A549 (cell line): ENCODE data around the gene HPCAL1. TPM values are rescaled to one million over a fixed set of nuclear protein-coding genes. Genes with fewer than 3 reads are reported as not detected.

Source experiments
- ATAC-seq, 2 experiments: fragments of 200-7000 bp in 1 of 2; fragments of >200 bp in 1 of 2; cut with Nextera tagmentation in 1 of 2; cut with Tn5 transposase in 1 of 2; 3 replicates each; pipeline versions ENCODE4 v1.8.0 to v1.9.1; 2018 to 2020; ENCODE audit warnings: mild to moderate bottlenecking in 1 of 2, moderate library complexity in 1 of 2
- CTCF ChIA-PET: fragments of 300-600 bp; sonication (Branson Sonifier 250); formaldehyde crosslinking; extraction: SDS; loops from one replicate; lab custom pipeline; 2021; ENCODE audit warnings: antibody characterized with exemption, inconsistent platforms; lab: Yijun Ruan, JAX
- POLR2A ChIA-PET: fragments of 350-600 bp; formaldehyde crosslinking; extraction: SDS; loops from one replicate; lab custom pipeline; 2021; ENCODE audit warnings: antibody characterized with exemption, inconsistent platforms; lab: Yijun Ruan, JAX
- DNase-seq, 2 experiments: peaks; one replicate each; pipeline versions ENCODE4 v3.0.0 to v3.0.0-alpha.2; 2011 to 2016; ENCODE audit warnings: low read depth in 1 of 2, low spot score in 1 of 2
- FAIRE-seq: peaks from 2 replicates; lab custom pipeline; 2011; peaks lifted over from hg19 to GRCh38; lab: Jason Lieb, UNC
- H3K27ac ChIP-seq, 2 experiments: fragments of >200 bp; sonication (Bioruptor Twin); formaldehyde crosslinking; 3 replicates each; pipeline ENCODE4 v1.5.1; 2016 to 2017
- H3K4me1 ChIP-seq: fragments of >200 bp; sonication (Bioruptor Twin); formaldehyde crosslinking; 3 replicates; pipeline ENCODE4 v1.6.1; 2016
- H3K4me2 ChIP-seq: fragments of >200 bp; sonication (Bioruptor Twin); formaldehyde crosslinking; 3 replicates; pipeline ENCODE4 v1.6.1; 2016
- H3K4me3 ChIP-seq: fragments of >200 bp; sonication (Bioruptor Twin); formaldehyde crosslinking; 3 replicates; pipeline ENCODE4 v1.5.1; 2016
- H3K9me3 ChIP-seq: fragments of >200 bp; sonication (Bioruptor Twin); formaldehyde crosslinking; 3 replicates; pipeline ENCODE4 v1.6.1; 2016
- ATOH8 ChIP-seq: fragments of 250-450 bp; sonication (Bioruptor Pico); IDR thresholded peaks from 2 replicates; pipeline ENCODE4 v1.5.0; 2020; ENCODE audit warnings: low read depth, mild to moderate bottlenecking, moderate library complexity
- BCL3 ChIP-seq: fragments of >200 bp; sonication (Bioruptor Twin); formaldehyde crosslinking; IDR thresholded peaks from 3 replicates; pipeline ENCODE4 v1.6.1; 2016
- CBX2 ChIP-seq: fragments of 200-600 bp; sonication (generic); IDR thresholded peaks from 2 replicates; pipeline ENCODE4 v1.6.1; 2016; ENCODE audit warnings: low read depth, mild to moderate bottlenecking, borderline replicate concordance
- CTCF ChIP-seq: fragments of >200 bp; sonication (Bioruptor Twin); formaldehyde crosslinking; IDR thresholded peaks from 3 replicates; pipeline ENCODE4 v1.5.1; 2016
- E2F6 ChIP-seq: IDR thresholded peaks from 2 replicates; pipeline ENCODE4 v1.6.1; 2012; ENCODE audit warnings: low read depth, borderline replicate concordance
- EP300 ChIP-seq, 2 experiments: fragments of >200 bp; sonication (Bioruptor Twin); formaldehyde crosslinking; IDR thresholded peaks; 2 replicates in 1 of 2; 3 replicates in 1 of 2; pipeline ENCODE4 v1.6.1; 2016 to 2017
- FOSL2 ChIP-seq, 2 experiments: fragments of 450-650 bp in 1 of 2; fragments of >200 bp in 1 of 2; sonication (Bioruptor Twin) in 1 of 2; formaldehyde crosslinking; IDR thresholded peaks; 2 replicates each; pipeline versions ENCODE4 v1.5.0 to v1.6.1; 2016 to 2020; ENCODE audit warnings: mild to moderate bottlenecking in 1 of 2, moderate library complexity in 1 of 2
- HOXB13 ChIP-seq: fragments of 250-450 bp; sonication (Bioruptor Pico); IDR thresholded peaks from 2 replicates; pipeline ENCODE4 v1.5.0; 2020; ENCODE audit warnings: low read depth, mild to moderate bottlenecking, moderate library complexity
- JUN ChIP-seq, 2 experiments: fragments of >200 bp; sonication (Bioruptor Twin); formaldehyde crosslinking; IDR thresholded peaks; 2 replicates in 1 of 2; 3 replicates in 1 of 2; pipeline ENCODE4 v1.6.1; 2016 to 2017
- JUNB ChIP-seq: fragments of >200 bp; sonication (Bioruptor Twin); formaldehyde crosslinking; IDR thresholded peaks from 2 replicates; pipeline ENCODE4 v1.6.1; 2016
- MAFK ChIP-seq: fragments of 450-650 bp; IDR thresholded peaks from 2 replicates; pipeline ENCODE4 v1.6.1; 2014; ENCODE audit not compliant: partially characterized antibody
- MAX ChIP-seq: IDR thresholded peaks from 2 replicates; pipeline ENCODE4 v1.6.1; 2012
- MYC ChIP-seq: IDR thresholded peaks from 2 replicates; pipeline ENCODE4 v1.6.1; 2012; ENCODE audit warnings: mild to moderate bottlenecking, inconsistent platforms, low read length, improper control_type of control experiment, borderline replicate concordance
- NPAS2 ChIP-seq: fragments of 250-450 bp; sonication (Bioruptor Pico); IDR thresholded peaks from 2 replicates; pipeline ENCODE4 v1.8.0; 2022; ENCODE audit warnings: mild to moderate bottlenecking, moderate library complexity, borderline replicate concordance
- PBX3 ChIP-seq: IDR thresholded peaks from 2 replicates; pipeline ENCODE4 v1.6.1; 2012
- RARB ChIP-seq: fragments of 250-450 bp; sonication (Bioruptor Pico); IDR thresholded peaks from 2 replicates; pipeline ENCODE4 v1.8.0; 2021; ENCODE audit warnings: mild to moderate bottlenecking, moderate library complexity
- RCOR1 ChIP-seq: fragments of 150-350 bp; IDR thresholded peaks from 2 replicates; pipeline ENCODE4 v1.6.1; 2014; ENCODE audit warnings: antibody characterized with exemption, low read length, low read depth
- SMC3 ChIP-seq: fragments of >200 bp; sonication (Bioruptor Twin); formaldehyde crosslinking; IDR thresholded peaks from 3 replicates; pipeline ENCODE4 v1.6.1; 2018; ENCODE audit warnings: inconsistent platforms
- TFCP2L1 ChIP-seq: fragments of 250-450 bp; sonication (Bioruptor Pico); IDR thresholded peaks from 2 replicates; pipeline ENCODE4 v1.5.0; 2021; ENCODE audit warnings: mild to moderate bottlenecking
- ZSCAN20 ChIP-seq: fragments of 250-450 bp; sonication (Bioruptor Pico); IDR thresholded peaks from 2 replicates; pipeline ENCODE4 v1.8.0; 2022; ENCODE audit warnings: mild to moderate bottlenecking, moderate library complexity
- WGBS: methylation state at CpG from one replicate; pipeline ENCODE4 v1.1.6; 2017; ENCODE audit errors: missing lambda C conversion rate; 5-methylcytosine and 5-hydroxymethylcytosine counted together
- polyA plus RNA-seq, 4 experiments: library from polyadenylated mRNA; depleted of rRNA in 3 of 4; stranded (reverse); fragments of >200 nt; fragmentation: RNase III in 1 of 4; extraction: RNeasy Plus Mini Kit Qiagen cat#74134 plus additional on column Dnase treatment in 1 of 4; gene quantifications; 2 replicates in 3 of 4; 3 replicates in 1 of 4; pipeline ENCODE4 v1.2.3, GENCODE V29; 2011 to 2017

HPCAL1 gene
- polyA plus RNA-seq, 2 of the 4 experiments (the other 2 are of a cell fraction): 44.4 to 66.4 TPM

GRCh38 chr2:10303694-10304378 is 1.1 kb downstream of the HPCAL1 start:
- 17% methylated on average over 36 of the region's 53 CpGs for WGBS
- FAIRE-seq: no peak
- peak; percentile 18 to 38; a peak in 5 of 6 replicates for ATAC-seq

GRCh38 chr2:10304458-10305253 is 2.0 kb downstream of the HPCAL1 start:
- POLR2A ChIA-PET: interaction anchor here (1.2 kb wide), 1 partner anchor 104 kb away, joined by 7 read pairs; no protein-coding TSS in a partner anchor
- CTCF ChIA-PET: interaction anchor here (1.0 to 14.1 kb wide), 18 partner anchors 13 to 214 kb away, joined by 3 to 215 read pairs (median 8); no protein-coding TSS in a partner anchor
- H3K27ac ChIP-seq: peak overlapping the region; percentile 95 to 98; a peak in 4 of 6 replicates
- no peak for FAIRE-seq
- H3K9me3 ChIP-seq: no peaks in the 10 kb centered on the region
- H3K4me1 ChIP-seq: peaks cover 52% of the 10 kb centered on the region
- no peak for DNase-seq
- ATAC-seq: no peak
- H3K4me3 ChIP-seq: peak overlapping the region; percentile 84
- TF ChIP-seq CBX2 (no peak), JUN (IDR thresholded peaks at IDR 0.05) (no peak), EP300 (IDR thresholded peaks at IDR 0.05) (no peak), ATOH8 (CRISPR knock-in tag) (no peak), MYC (no peak), TFCP2L1 (CRISPR knock-in tag) (no peak), BCL3 (no peak), MAX (no peak), PBX3 (no peak), RARB (CRISPR knock-in tag) (no peak), MAFK (no peak), HOXB13 (no peak), RCOR1 (no peak)
- H3K4me2 ChIP-seq: peak overlapping the region; percentile 94
- 88% methylated on average over 28 of the region's 28 CpGs for WGBS

More at GRCh38 chr2:10303694-10304378, 1.1 kb downstream of the HPCAL1 start:
- TF ChIP-seq MAX: peak; percentile 55; the same call in 1 of the 2 replicates
- no peak for TF ChIP-seq ZSCAN20 (CRISPR knock-in tag)
- no peak for TF ChIP-seq FOSL2 (IDR thresholded peaks at IDR 0.05)
- no peak for TF ChIP-seq FOSL2 (CRISPR knock-in tag; IDR thresholded peaks at IDR 0.05)
- no peak for TF ChIP-seq JUNB
- peak; percentile 29; the same call in 2 of the 3 replicates for TF ChIP-seq CTCF
- TF ChIP-seq E2F6: peak; percentile 78
- TF ChIP-seq SMC3: peak; percentile 26; the same call in 2 of the 3 replicates
- no peak for TF ChIP-seq NPAS2
- no peak for TF ChIP-seq TFCP2L1 (CRISPR knock-in tag)
- ChIA-PET POLR2A (interaction anchor here (0.6 to 1.2 kb wide), 4 partner anchors 38 to 105 kb away, joined by 3 to 7 read pairs (median 3); no protein-coding TSS in a partner anchor), CTCF (interaction anchor here (0.8 to 14.1 kb wide), 21 partner anchors 9 to 213 kb away, joined by 3 to 215 read pairs (median 5); no protein-coding TSS in a partner anchor)
- Histone ChIP-seq H3K9me3 (peaks cover 4% of the 10 kb centered on the region), H3K4me3 (peak overlapping the region; percentile 84), H3K4me2 (peak overlapping the region; percentile 94), H3K4me1 (peaks cover 52% of the 10 kb centered on the region), H3K27ac (peak overlapping the region; percentile 95 to 98)
- DNase-seq: peak in 1 of 2 experiments; percentile 31
